Activated B cell treated with CpG ODN at 0.5 μM for 24 hours (primary cell): ENCODE data around the gene ADAMTS8. TPM values are rescaled to one million over a fixed set of nuclear protein-coding genes. Genes with fewer than 3 reads are reported as not detected.

ENCODE experiments used
- ATAC-seq: fragments of 200-7000 bp; cut with Tn5 transposase; one replicate; pipeline ENCODE4 v1.10.0; 2021; ENCODE audit warnings: low read depth, mild to moderate bottlenecking, moderate library complexity
- CTCF ChIA-PET: fragments of 350-600 bp; sonication (Branson Sonifier 250); formaldehyde crosslinking; loops from one replicate; lab custom pipeline; 2021; ENCODE audit warnings: antibody characterized with exemption; lab: Charles Lee
- POLR2A ChIA-PET: fragments of 350-600 bp; sonication (Branson Sonifier 250); formaldehyde crosslinking; loops from one replicate; lab custom pipeline; 2021; ENCODE audit warnings: antibody characterized with exemption; lab: Charles Lee
- DNase-seq: peaks from one replicate; pipeline ENCODE4 v3.0.0; 2022
- H3K27ac Mint-ChIP-seq: one replicate; pipeline ENCODE4 v1.8.0; 2020; ENCODE audit warnings: mixed read lengths
- H3K27me3 Mint-ChIP-seq: one replicate; pipeline ENCODE4 v1.8.0; 2021; ENCODE audit warnings: mixed read lengths
- H3K36me3 Mint-ChIP-seq: one replicate; pipeline ENCODE4 v1.8.0; 2021; ENCODE audit warnings: low read depth, mixed read lengths
- H3K4me1 Mint-ChIP-seq: one replicate; pipeline ENCODE4 v1.8.0; 2021; ENCODE audit warnings: mixed read lengths
- H3K4me3 Mint-ChIP-seq: one replicate; pipeline ENCODE4 v1.8.0; 2020; ENCODE audit warnings: mild to moderate bottlenecking, mixed read lengths
- H3K9me3 Mint-ChIP-seq: one replicate; pipeline ENCODE4 v1.8.0; 2020; ENCODE audit warnings: mixed read lengths
- intact Hi-C: fragments of 100-400 bp; cut with micrococcal nuclease; formaldehyde crosslinking; loops from one replicate; pipeline ENCODE4 v1.15.1; 2024
- total RNA-seq: library from RNA; stranded (reverse); gene quantifications from 2 replicates; pipeline ENCODE4 v1.2.3, GENCODE V29; 2022
- TF ChIP-seq, protein P1 (sequence below): fragments of 200-600 bp; IDR thresholded peaks from one replicate; pipeline ENCODE4 v1.8.0; 2022; ENCODE audit warnings: antibody characterized with exemption, mild to moderate bottlenecking

The ADAMTS8 gene
- total RNA-seq, 1 donor from 2014 or later, result not detected

DNA sequence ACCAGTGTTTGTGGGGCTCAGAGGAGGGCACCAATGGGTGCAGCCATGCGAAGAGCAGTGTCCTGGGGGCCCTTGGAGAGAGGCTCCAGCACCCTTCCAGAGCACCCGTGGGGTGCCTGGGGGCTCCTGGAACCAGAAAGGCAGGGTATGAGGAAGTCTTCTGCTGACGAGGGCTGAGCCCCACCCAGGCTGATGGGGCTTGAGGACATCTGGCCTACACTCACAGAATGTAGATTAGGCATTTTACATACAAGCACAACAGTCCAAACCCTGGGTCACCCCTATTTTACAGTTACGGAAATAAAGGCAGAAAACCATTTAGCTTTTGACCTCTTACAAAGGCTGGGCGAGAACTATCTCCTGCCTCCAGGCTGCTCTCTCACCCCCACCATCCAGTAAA is 47.6 kb downstream of the ADAMTS8 start:
- Mint-ChIP-seq H3K9me3 (no peaks in the 10 kb centered on the region), H3K27ac (no peak overlapping the region)

DNA sequence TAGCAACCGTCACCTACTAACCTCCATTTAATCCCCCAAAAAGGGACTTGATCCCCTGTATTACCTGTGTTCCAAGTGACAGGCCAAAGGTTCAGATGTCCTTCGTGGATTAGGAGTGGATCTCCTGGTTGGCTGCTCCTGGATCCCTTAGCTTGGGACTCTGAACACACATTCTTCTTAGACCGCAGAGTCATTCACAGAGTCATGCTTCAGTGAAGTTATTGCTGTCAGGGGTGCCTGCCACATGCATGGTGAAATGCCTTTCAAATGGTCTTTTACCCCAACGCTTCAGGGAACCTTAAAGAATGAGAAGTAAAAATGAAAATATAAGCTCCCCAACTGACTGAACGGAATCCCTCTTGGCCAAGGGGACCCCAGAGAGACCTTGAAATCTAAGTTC is 49.1 kb downstream of the ADAMTS8 start:
- intact Hi-C loops, result no loop called here
- Mint-ChIP-seq H3K36me3 (no peaks in the 10 kb centered on the region), H3K9me3 (no peaks in the 10 kb centered on the region), H3K27ac (no peak overlapping the region), H3K4me1 (no peaks in the 10 kb centered on the region), H3K27me3 (peaks cover 4% of the 10 kb centered on the region), H3K4me3 (no peak overlapping the region)
- TF ChIP-seq, protein P1, sequence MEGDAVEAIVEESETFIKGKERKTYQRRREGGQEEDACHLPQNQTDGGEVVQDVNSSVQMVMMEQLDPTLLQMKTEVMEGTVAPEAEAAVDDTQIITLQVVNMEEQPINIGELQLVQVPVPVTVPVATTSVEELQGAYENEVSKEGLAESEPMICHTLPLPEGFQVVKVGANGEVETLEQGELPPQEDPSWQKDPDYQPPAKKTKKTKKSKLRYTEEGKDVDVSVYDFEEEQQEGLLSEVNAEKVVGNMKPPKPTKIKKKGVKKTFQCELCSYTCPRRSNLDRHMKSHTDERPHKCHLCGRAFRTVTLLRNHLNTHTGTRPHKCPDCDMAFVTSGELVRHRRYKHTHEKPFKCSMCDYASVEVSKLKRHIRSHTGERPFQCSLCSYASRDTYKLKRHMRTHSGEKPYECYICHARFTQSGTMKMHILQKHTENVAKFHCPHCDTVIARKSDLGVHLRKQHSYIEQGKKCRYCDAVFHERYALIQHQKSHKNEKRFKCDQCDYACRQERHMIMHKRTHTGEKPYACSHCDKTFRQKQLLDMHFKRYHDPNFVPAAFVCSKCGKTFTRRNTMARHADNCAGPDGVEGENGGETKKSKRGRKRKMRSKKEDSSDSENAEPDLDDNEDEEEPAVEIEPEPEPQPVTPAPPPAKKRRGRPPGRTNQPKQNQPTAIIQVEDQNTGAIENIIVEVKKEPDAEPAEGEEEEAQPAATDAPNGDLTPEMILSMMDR, result no peak
- ATAC-seq, result no peak
- no peak for DNase-seq
- POLR2A ChIA-PET, result no interaction called here
- CTCF ChIA-PET, result no interaction called here

More for the DNA sequence above, 47.6 kb downstream of the ADAMTS8 start:
- Mint-ChIP-seq H3K36me3 (no peaks in the 10 kb centered on the region), H3K4me1 (no peaks in the 10 kb centered on the region), H3K4me3 (no peak overlapping the region), H3K27me3 (no peaks in the 10 kb centered on the region)
- DNase-seq, result no peak
- intact Hi-C loops, result no loop called here
- POLR2A ChIA-PET, result no interaction called here
- ATAC-seq, result no peak
- CTCF ChIA-PET, result no interaction called here
- TF ChIP-seq, protein P1, result no peak

DNA sequence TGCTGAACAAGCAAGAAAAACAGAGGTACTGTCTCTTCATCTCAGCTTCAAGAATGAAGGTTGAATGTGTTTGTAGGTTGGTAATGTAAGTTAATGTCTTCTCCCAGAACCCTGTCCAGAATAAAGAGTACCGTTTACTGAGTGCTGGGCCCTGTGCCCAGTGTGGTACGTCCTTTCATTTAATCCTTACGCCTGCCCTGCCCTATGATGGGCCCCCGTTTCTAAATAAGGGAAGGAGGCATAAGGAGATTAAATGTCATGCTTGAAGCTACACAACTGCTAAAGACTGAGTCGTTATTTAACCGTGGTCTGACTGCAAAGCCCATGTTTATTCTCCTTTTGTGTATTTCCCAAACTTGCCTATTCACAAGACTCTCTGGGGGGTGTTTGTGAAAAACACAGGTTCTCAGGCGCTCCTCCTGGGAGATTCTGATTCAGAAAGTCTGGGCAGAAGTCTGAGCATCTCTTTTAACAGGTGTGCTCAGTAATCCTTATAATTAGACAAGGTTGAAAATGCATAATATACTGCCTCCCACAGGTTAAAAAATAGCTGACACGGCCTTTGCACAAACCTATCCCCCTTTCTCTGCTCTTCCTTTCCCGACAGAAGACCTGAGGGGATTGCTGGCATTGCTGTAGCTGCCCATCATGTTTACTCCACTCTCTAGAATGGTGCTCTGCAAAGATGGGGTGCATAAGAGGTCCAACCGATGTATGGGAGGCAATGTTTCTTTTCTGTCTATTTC is 57.4 kb downstream of the ADAMTS8 start:
- DNase-seq, result no peak
- H3K27me3 Mint-ChIP-seq, result peaks cover 6% of the 10 kb centered on the region
- H3K4me3 Mint-ChIP-seq, result no peak overlapping the region
- ATAC-seq, result no peak
- no peak overlapping the region for H3K27ac Mint-ChIP-seq
- H3K4me1 Mint-ChIP-seq, result no peaks in the 10 kb centered on the region
- intact Hi-C loops, result loop anchor here (1.0 kb wide), 1 partner anchor 158 kb away; no protein-coding TSS in a partner anchor
- H3K9me3 Mint-ChIP-seq, result no peaks in the 10 kb centered on the region
- POLR2A ChIA-PET, result no interaction called here
- H3K36me3 Mint-ChIP-seq, result no peaks in the 10 kb centered on the region
- TF ChIP-seq, protein P1, result no peak
- CTCF ChIA-PET, result interaction anchor here (4.5 kb wide), 1 partner anchor 158 kb away, joined by 22 read pairs; no protein-coding TSS in a partner anchor

DNA sequence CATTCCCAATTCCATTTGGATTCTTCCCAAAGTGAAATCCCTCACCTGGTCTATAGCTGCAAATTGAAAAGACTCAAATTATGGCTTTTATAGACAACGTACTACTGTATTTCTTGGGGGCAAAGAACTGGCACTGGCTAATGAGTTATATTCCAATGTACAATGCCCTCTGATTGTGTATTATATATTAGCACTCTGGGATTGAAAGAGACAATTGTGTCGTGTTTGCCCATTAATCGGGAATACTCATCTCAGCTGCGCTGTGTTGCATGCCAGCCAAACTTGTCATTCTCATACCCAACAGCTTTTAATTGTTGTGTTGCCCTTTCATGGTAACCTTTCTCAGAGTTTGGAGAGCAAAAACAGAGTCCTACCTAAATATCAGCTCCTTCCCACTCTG is 58.7 kb downstream of the ADAMTS8 start:
- no peak overlapping the region for H3K4me3 Mint-ChIP-seq
- ChIA-PET CTCF (interaction anchor here (4.5 kb wide), 1 partner anchor 157 kb away, joined by 22 read pairs; no protein-coding TSS in a partner anchor), POLR2A (no interaction called here)
- TF ChIP-seq, protein P1, result no peak
- peaks cover 3% of the 10 kb centered on the region for H3K27me3 Mint-ChIP-seq
- H3K4me1 Mint-ChIP-seq, result no peaks in the 10 kb centered on the region
- H3K9me3 Mint-ChIP-seq, result no peaks in the 10 kb centered on the region
- no peak for ATAC-seq
- no peak for DNase-seq
- H3K27ac Mint-ChIP-seq, result no peak overlapping the region
- H3K36me3 Mint-ChIP-seq, result no peaks in the 10 kb centered on the region
- intact Hi-C loops, result no loop called here

DNA sequence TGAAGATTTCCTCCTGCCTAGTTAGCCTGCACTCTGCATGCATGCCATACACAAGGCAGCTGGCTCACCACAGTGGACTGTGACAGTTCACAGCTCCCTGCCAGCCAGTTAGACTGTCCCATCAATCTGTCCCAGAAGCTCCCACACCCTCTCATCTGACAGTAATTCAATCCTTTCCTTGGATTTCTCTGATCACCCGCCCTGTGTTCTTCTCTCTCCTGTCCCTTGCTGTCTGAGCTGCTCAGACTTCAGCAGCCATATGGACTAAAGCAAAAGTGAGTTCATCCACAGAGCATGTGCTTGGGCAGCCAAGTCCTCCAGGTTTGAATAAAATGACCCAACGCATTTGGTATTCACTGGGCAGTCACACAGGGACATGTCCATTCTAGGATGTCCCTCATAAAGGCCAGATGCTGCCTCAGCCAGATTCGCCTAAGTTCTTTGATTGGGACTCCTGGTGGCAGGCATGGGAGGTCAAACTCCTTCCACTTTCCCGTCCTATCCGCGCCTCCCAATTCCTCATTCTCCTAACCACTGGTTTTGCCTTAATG is 59.2 kb downstream of the ADAMTS8 start:
- ATAC-seq (no peak), DNase-seq (no peak)
- no peak overlapping the region for H3K27ac Mint-ChIP-seq
- no peaks in the 10 kb centered on the region for H3K9me3 Mint-ChIP-seq
- peaks cover 3% of the 10 kb centered on the region for H3K27me3 Mint-ChIP-seq
- H3K4me3 Mint-ChIP-seq, result no peak overlapping the region
- TF ChIP-seq, protein P1, result no peak
- ChIA-PET CTCF (interaction anchor here (4.5 kb wide), 1 partner anchor 157 kb away, joined by 22 read pairs; no protein-coding TSS in a partner anchor), POLR2A (no interaction called here)
- intact Hi-C loops, result no loop called here
- no peaks in the 10 kb centered on the region for H3K36me3 Mint-ChIP-seq
- no peaks in the 10 kb centered on the region for H3K4me1 Mint-ChIP-seq
